HFF-Myc (cell line): ENCODE data around the gene OTOG.

Experiments
- DNase-seq: peaks from one replicate; pipeline ENCODE4 v3.0.0-alpha.2; 2011; ENCODE audit warnings: low read depth; ENCODE audit errors: extremely low read depth
- H3K4me3 ChIP-seq: replicated peaks from 2 replicates; pipeline ENCODE4 v1.5.1; 2011; ENCODE audit warnings: low read depth, mild to moderate bottlenecking, control low read depth, low read length
- TF ChIP-seq, protein P1 (sequence below): IDR thresholded peaks from 2 replicates; pipeline ENCODE4 v1.5.1; 2012; ENCODE audit warnings: mild to moderate bottlenecking, low read depth, low read length, control low read depth; ENCODE audit errors: missing control alignments

The OTOG gene

GRCh38 chr11:17658211-17658610, 111.2 kb downstream of the OTOG start:
- H3K4me3 ChIP-seq, result no peak overlapping the region
- no peak for DNase-seq
- TF ChIP-seq, protein P1, sequence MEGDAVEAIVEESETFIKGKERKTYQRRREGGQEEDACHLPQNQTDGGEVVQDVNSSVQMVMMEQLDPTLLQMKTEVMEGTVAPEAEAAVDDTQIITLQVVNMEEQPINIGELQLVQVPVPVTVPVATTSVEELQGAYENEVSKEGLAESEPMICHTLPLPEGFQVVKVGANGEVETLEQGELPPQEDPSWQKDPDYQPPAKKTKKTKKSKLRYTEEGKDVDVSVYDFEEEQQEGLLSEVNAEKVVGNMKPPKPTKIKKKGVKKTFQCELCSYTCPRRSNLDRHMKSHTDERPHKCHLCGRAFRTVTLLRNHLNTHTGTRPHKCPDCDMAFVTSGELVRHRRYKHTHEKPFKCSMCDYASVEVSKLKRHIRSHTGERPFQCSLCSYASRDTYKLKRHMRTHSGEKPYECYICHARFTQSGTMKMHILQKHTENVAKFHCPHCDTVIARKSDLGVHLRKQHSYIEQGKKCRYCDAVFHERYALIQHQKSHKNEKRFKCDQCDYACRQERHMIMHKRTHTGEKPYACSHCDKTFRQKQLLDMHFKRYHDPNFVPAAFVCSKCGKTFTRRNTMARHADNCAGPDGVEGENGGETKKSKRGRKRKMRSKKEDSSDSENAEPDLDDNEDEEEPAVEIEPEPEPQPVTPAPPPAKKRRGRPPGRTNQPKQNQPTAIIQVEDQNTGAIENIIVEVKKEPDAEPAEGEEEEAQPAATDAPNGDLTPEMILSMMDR, result no peak

DNA sequence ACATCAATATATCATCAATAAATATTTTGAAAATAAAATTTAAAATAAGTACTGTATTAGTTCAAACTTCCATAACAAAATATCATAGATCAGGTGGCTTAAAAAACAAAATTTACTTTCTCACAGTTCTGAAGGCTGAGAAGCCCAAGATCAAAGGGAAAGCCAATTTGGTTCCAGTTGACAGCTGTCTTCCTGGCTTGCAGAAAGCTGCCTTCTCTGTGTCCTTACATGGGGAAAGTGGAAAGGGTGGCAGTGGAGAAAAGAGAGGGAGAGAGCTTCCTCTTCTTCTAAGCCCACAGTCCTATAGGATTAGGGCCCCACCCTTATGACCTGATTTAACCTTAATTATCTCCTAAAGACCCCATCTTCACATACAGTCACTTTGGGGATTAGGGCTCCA, 121.1 kb downstream of the OTOG start:
- TF ChIP-seq, protein P1, result no peak
- DNase-seq, result no peak
- no peak overlapping the region for H3K4me3 ChIP-seq

DNA sequence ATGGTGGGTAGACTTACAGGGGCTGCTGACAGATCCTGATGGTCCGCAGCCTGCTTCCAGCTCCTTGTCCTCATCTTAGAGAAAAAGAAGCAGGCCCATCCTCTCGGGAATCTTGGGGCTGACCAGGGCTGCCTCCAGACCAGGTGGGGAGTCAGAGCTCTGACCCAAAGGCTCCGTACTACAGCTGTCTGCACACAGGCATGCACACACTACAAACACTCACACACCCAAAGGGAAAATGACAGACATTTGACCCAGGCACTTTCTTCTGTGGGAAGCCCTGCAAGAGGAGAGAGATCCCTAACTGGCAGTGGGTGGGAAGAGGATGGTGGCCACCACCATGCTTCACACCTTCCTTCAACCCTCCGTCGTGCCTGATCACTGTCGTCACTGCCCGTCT, 125.4 kb downstream of the OTOG start:
- TF ChIP-seq, protein P1, result no peak
- no peak overlapping the region for H3K4me3 ChIP-seq
- no peak for DNase-seq

DNA sequence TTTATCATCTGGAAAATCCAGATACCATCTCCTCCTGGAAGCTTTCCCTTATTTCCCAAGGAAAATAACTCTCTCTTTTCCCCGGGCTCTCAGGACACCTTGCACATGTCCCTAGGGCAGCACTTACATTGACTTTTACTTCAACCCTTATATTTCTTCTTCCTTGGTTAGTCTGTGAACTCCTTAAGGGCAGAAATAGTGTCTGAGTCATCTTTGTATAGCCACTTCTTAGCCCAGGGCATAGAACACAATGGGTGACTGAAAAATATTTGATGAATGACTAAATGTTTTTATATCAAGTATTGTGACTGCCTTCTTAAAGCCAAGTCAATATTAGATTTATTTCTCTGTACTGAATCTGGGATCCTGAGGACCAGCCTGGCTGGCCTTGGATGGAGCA, 126.9 kb downstream of the OTOG start:
- TF ChIP-seq, protein P1, result no peak
- no peak for DNase-seq
- H3K4me3 ChIP-seq, result no peak overlapping the region

- TF ChIP-seq, protein P1, result no peak
- no peak for DNase-seq
- no peak overlapping the region for H3K4me3 ChIP-seq
Observed at GRCh38 chr11:17682848-17683247, 135.8 kb downstream of the OTOG start.

GRCh38 chr11:17683377-17684161, 136.5 kb downstream of the OTOG start:
- H3K4me3 ChIP-seq, result no peak overlapping the region
- peak; percentile 29 for DNase-seq
- TF ChIP-seq, protein P1, result no peak

GRCh38 chr11:17684550-17684949, 137.5 kb downstream of the OTOG start:
- TF ChIP-seq, protein P1, result no peak
- DNase-seq, result no peak
- H3K4me3 ChIP-seq, result no peak overlapping the region
